ENCODE measurements around the gene DNAJC4.

DNA sequence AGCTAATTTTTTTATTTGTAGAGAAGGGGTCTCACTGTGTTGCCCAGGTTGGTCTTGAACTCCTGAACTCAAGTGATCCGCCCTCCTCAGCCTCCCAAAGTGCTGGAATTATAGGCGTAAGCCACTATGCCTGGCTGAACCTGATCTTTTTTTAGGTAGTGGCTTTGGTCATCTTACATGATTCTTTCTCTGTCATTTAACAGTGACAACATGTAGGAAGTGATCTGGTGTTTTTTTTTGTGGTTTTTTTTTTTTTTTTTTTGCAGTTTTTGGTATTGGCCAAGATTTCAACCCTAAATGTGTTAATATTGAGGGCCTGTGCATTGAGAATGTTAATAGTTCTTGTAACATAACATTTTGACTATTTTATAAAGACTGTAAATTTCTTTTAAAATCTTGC, 31.8 kb upstream of the DNAJC4 start:
- no peak for TF ChIP-seq EZH2 (IDR thresholded peaks at IDR 0.05; ENCODE audit: borderline replicate concordance, low read length)
- TF ChIP-seq, protein P1, sequence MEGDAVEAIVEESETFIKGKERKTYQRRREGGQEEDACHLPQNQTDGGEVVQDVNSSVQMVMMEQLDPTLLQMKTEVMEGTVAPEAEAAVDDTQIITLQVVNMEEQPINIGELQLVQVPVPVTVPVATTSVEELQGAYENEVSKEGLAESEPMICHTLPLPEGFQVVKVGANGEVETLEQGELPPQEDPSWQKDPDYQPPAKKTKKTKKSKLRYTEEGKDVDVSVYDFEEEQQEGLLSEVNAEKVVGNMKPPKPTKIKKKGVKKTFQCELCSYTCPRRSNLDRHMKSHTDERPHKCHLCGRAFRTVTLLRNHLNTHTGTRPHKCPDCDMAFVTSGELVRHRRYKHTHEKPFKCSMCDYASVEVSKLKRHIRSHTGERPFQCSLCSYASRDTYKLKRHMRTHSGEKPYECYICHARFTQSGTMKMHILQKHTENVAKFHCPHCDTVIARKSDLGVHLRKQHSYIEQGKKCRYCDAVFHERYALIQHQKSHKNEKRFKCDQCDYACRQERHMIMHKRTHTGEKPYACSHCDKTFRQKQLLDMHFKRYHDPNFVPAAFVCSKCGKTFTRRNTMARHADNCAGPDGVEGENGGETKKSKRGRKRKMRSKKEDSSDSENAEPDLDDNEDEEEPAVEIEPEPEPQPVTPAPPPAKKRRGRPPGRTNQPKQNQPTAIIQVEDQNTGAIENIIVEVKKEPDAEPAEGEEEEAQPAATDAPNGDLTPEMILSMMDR (conservative IDR thresholded peaks at IDR 0.05 in 1 of 2, IDR thresholded peaks at IDR 0.05 in 1 of 2; ENCODE audit: extremely low read depth in 1 of 2, insufficient read depth in 1 of 2, low read depth in 1 of 2, low read length in 2 of 2) = no peak

All from mammary epithelial cell (primary cell).